Activated CD4-positive, alpha-beta T cell treated with anti-CD3 and anti-CD28 coated beads, Interleukin-2, amount 50 U/mL, for 48 hours (primary cell): ENCODE results near the gene MNAT1.
"Not testable (repeated sequence)": the region's sequence is repeated elsewhere in the genome, so short reads cannot be mapped to it uniquely, and the experiment has no call there.

ENCODE experiments used
- DNase-seq, 2 experiments: peaks; one replicate each; pipeline ENCODE4 v3.0.0-alpha.2; 2020

The MNAT1 gene

GRCh38 chr14:60734465-60735242, at the start of gene MNAT1:
TSS of gene MNAT1 (plus strand) at chr14:60734761. CDS start at chr14:60734863, 102 bp downstream.
- DNase-seq, result peak; percentile 79 to 84

- no peak for DNase-seq
Observed at GRCh38 chr14:60686865-60687264, 47.7 kb upstream of the MNAT1 start.

GRCh38 chr14:60691383-60692113, 43.0 kb upstream of the MNAT1 start:
- no peak for DNase-seq

GRCh38 chr14:60695327-60695726, 39.2 kb upstream of the MNAT1 start:
- DNase-seq, result no peak

- no peak for DNase-seq
Observed at GRCh38 chr14:60700598-60700997, 34.0 kb upstream of the MNAT1 start.

GRCh38 chr14:60705100-60705499, 29.5 kb upstream of the MNAT1 start:
- DNase-seq, result no peak

- no peak for DNase-seq
Observed at GRCh38 chr14:60707858-60708257, 26.7 kb upstream of the MNAT1 start.

GRCh38 chr14:60710494-60710893, 24.1 kb upstream of the MNAT1 start:
- no peak for DNase-seq

- DNase-seq, result no peak
Observed at GRCh38 chr14:60713513-60713912, 21.0 kb upstream of the MNAT1 start.

- no peak for DNase-seq
Observed at GRCh38 chr14:60720391-60720790, 14.2 kb upstream of the MNAT1 start.

GRCh38 chr14:60720962-60721325, 13.6 kb upstream of the MNAT1 start:
- no peak for DNase-seq

- peak; percentile 38 to 56 for DNase-seq
Observed at GRCh38 chr14:60721326-60722106, 13.0 kb upstream of the MNAT1 start.

GRCh38 chr14:60722107-60722356, 12.5 kb upstream of the MNAT1 start:
- DNase-seq, result no peak

- peak; percentile 25 to 32 for DNase-seq
Observed at GRCh38 chr14:60722357-60723115, 12.0 kb upstream of the MNAT1 start.

- peak; percentile 41 to 44 for DNase-seq
Observed at GRCh38 chr14:60723116-60723906, 11.2 kb upstream of the MNAT1 start.

GRCh38 chr14:60723907-60724618, 10.5 kb upstream of the MNAT1 start, which contains the start of gene SIX4:
TSS of gene SIX4 (minus strand) at chr14:60724351. CDS start at chr14:60724074, 277 bp downstream.
- DNase-seq, result peak; percentile 3 to 20

- not testable (repeated sequence) for DNase-seq
Observed at GRCh38 chr14:60731291-60731690, 3.3 kb upstream of the MNAT1 start.

GRCh38 chr14:60732840-60733483, 1.6 kb upstream of the MNAT1 start:
- no peak for DNase-seq

- no peak for DNase-seq
Observed at GRCh38 chr14:60735416-60735815, 855 bp downstream of the MNAT1 start.

GRCh38 chr14:60736494-60736893, 1.9 kb downstream of the MNAT1 start:
- DNase-seq, result no peak
